ENCODE results near the gene ZNF438. TPM values are rescaled to one million over a fixed set of nuclear protein-coding genes. Genes with fewer than 3 reads are reported as not detected.

ZNF438 gene
- total and polyA plus RNA-seq, 2 of the 13 experiments (the other 11 are each of a cell fraction or from before 2014, with no cell fraction given) = 0.75 to 0.83 TPM

GRCh38 chr10:31033147-31033546 lies 1.5 kb upstream of the ZNF438 start (continued):
- TF ChIP-seq BCLAF1 (IDR thresholded peaks at IDR 0.05) (no peak), EZH2 (conservative IDR thresholded peaks at IDR 0.05; ENCODE audit: low read depth, low read length) (no peak), ZNF20 (CRISPR knock-in tag; IDR thresholded peaks at IDR 0.05) (no peak), NKX3-1 (CRISPR knock-in tag; IDR thresholded peaks at IDR 0.05) (no peak)

GRCh38 chr10:31032258-31033132 lies 830 bp upstream of the ZNF438 start:
- FAIRE-seq = no peak
- no peaks in the 10 kb centered on the region for H4K20me1 ChIP-seq (ENCODE audit: insufficient read depth, low read length)
- TF ChIP-seq TRIM22 (IDR thresholded peaks at IDR 0.05) = no peak
- no peak for TF ChIP-seq ZC3H13 (CRISPR knock-in tag; IDR thresholded peaks at IDR 0.05)
- no peak for TF ChIP-seq ZNF333 (CRISPR knock-in tag; IDR thresholded peaks at IDR 0.05; ENCODE audit: borderline replicate concordance)
- no peak for TF ChIP-seq ZNF276 (CRISPR knock-in tag; IDR thresholded peaks at IDR 0.05; ENCODE audit: low read depth)
- TF ChIP-seq FOXP4 (CRISPR knock-in tag; IDR thresholded peaks at IDR 0.05) = no peak
- 0 out of 2 replicates have a peak, but pooled peaks have one; percentile 2 for TF ChIP-seq RARA (CRISPR knock-in tag; IDR thresholded peaks at IDR 0.05)
- no peak for TF ChIP-seq NFIB (CRISPR knock-in tag; IDR thresholded peaks at IDR 0.05; ENCODE audit: borderline replicate concordance)
- no peak; the same call in 1 of the 2 replicates for TF ChIP-seq RFXAP (CRISPR knock-in tag; IDR thresholded peaks at IDR 0.05; ENCODE audit: borderline replicate concordance)
- 0 out of 2 replicates have a peak, but pooled peaks have one; percentile 6 for TF ChIP-seq KDM5B (CRISPR knock-in tag; IDR thresholded peaks at IDR 0.05; ENCODE audit: borderline replicate concordance)

More at GRCh38 chr10:31032258-31033132, 830 bp upstream of the ZNF438 start:
- Histone ChIP-seq H3K27ac (ENCODE audit: extremely low read length, insufficient read depth, low read length) (peak overlapping the region; percentile 78), H3K9ac (ENCODE audit: insufficient read depth, low read depth, low read length) (peak overlapping the region; percentile 74), H3K36me3 (replicated peaks in 1 of 2; ENCODE audit: control insufficient read depth in 1 of 2, insufficient read depth in 2 of 2, low read length in 2 of 2) (no peaks in the 10 kb centered on the region), H3K4me2 (ENCODE audit: low read depth, low read length) (peak overlapping the region; percentile 78), H3K9me3 (ENCODE audit: low read length) (no peaks in the 10 kb centered on the region), H3K27me3 (ENCODE audit: control insufficient read depth in 1 of 2, insufficient read depth in 2 of 2, low read length in 2 of 2) (peaks cover 0 to 5% of the 10 kb centered on the region in 2 experiments; a peak in 1 of 5 replicates), H3K4me1 (ENCODE audit: insufficient read depth, low read length) (peaks cover 24% of the 10 kb centered on the region), H3K4me3 (replicated peaks in 1 of 3; ENCODE audit: insufficient read depth in 1 of 3, low read depth in 2 of 3, low read length in 3 of 3) (peak overlapping the region; percentile 74 to 82 (median 79); a peak in 4 of 6 replicates), H3K79me2 (ENCODE audit: insufficient read depth, low read length) (no peaks in the 10 kb centered on the region), H2AFZ (ENCODE audit: low read length) (peak overlapping the region; percentile 64)
- POLR2A ChIA-PET = interaction anchor here (0.6 to 1.5 kb wide), 4 partner anchors 12 to 428 kb away, joined by 3 to 5 read pairs (median 3); no protein-coding TSS in a partner anchor
- intact Hi-C loops (cut with micrococcal nuclease; ENCODE audit: unreplicated experiment) = no loop called here
- peak; percentile 91 for ATAC-seq
- peak; percentile 56 for DNase-seq (ENCODE audit: low spot score)
- CTCF ChIA-PET (ENCODE audit: low intra/inter-chr PET ratio, low total read pairs) = interaction anchor here (1.9 kb wide), 1 partner anchor 458 kb away, joined by 9 read pairs; no protein-coding TSS in a partner anchor
- 47% methylated on average over 50 of the region's 51 CpGs for WGBS (ENCODE audit: low lambda C conversion rate)
- no TSS peak for BruUV-seq (replicated peaks)
- in situ Hi-C loops (cut with HindIII; ENCODE audit: extremely low pct_ligation_motif_present, low pct_unique_long_range_greater_than_20kb) = no loop called here

All from HepG2 (cell line).